DMS 273 treated with DMSO at 0.1 percent for 48 hours (cell line): ENCODE results near the gene EXOC3L2.
A peak's percentile ranks its signal among the peaks of the same experiment; 100 is the strongest.
"Not testable (repeated sequence)": the region's sequence is repeated elsewhere in the genome, so short reads cannot be mapped to it uniquely, and the experiment has no call there.

Source experiments
- DNase-seq: peaks from one replicate; lab custom pipeline; 2025; lab: John Stamatoyannopoulos, UW

EXOC3L2 gene

GRCh38 chr19:45255611-45256157 lies 10.5 kb upstream of the EXOC3L2 start:
- DNase-seq = no peak

DNA sequence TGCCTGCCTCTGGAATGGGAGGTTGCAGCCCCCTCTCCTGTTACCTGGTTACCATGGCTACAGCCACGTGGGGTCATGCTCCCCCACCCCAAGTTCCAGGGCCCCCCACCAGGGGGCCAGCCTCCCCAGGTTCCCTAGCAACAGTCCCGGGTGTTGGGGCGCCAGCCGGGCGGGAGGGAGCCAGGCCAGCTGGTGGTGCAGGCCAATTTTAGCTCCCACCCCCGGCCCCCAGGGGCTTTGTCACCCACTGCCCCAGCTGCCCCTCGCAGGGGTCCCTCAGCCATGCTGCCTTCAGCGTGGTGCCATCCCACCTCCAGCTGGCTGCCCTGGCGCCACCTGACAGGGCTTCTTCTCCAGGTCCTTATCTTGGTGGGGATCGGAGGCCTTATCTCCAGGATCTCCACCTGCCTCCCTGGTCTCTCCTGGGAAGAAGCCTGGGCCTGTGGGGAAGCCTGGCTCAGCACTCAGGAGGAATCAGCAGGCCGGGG lies 8.9 kb upstream of the EXOC3L2 start:
- no peak for DNase-seq

DNA sequence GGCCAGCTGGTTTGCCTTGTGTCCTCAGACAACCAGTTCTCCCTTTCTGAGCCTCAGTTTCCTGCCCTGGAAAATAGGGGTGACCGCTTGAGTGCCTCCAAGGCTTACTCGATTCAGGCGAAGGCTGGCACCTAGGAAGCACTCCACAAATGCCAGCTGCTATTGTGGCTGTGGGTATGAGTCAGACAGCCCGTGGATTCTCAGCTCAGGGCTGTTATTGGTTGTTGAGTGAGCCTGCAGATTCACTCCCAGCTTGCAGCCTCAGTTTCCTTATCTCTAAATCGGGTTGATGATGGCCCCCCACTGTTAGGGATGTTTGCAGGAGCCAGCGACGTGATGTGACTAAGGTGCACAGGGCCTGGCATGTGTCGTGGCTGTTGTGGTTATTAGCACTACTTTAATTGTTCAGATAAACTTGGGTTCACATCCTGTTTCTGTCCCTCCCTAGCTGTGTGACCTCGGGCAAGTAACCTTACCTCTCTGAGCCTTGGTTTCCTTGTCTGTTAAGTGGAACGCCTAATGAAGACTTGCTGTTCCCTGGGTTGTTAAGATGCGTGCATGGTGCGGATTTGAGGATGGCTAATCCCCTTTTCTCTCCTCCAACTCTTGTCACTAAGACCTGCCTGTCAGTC lies 8.3 kb upstream of the EXOC3L2 start:
- no peak for DNase-seq

DNA sequence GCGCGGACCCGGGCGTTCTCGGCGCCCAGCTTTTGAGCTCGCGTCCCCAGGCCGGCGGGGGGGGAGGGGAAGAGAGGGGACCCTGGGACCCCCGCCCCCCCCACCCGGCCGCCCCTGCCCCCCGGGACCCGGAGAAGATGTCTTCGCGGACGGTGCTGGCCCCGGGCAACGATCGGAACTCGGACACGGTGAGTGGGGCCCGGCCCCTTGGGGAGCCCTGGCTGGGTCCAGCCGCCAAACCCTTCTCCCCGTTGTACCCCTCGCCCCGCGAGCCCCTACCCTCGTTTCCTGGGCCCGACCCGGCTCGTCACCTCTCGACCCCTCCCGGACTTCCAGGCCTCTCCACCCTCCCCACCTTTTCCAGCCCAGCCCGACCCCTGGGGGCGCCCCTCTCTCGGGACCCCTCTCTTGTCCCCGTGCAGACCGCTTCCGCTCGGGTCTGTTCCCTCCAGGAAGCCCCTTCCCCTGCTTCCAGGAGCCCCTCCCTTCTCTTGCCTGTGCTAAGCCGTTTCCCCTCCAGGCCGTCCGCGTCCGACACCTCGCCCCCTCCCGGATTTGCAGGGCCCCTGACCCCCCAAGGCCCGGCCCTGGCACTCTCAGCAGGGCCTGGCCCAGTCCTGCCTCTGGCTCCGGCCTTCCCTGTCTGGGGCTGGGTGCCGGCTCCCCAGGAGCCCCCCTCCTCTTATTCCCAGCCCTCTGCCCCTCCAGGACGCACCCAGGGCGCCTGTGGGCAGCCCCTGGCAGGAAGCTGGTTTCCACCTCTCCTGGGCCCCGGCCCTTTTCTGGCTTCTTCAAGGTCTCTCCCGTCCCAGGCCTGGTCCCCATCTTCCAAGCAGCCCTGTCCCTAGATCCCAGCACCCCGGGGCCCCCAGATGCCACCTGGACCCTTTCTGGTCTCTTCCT lies 6.5 kb upstream of the EXOC3L2 start:
- DNase-seq = no peak

GRCh38 chr19:45250832-45251451 lies 5.7 kb upstream of the EXOC3L2 start, which contains the start of gene MARK4:
TSS of gene MARK4 (plus strand) at chr19:45251271. CDS start at chr19:45251589, 318 bp downstream.
- DNase-seq = peak; percentile 51

GRCh38 chr19:45250216-45250831 lies 5.1 kb upstream of the EXOC3L2 start:
- no peak for DNase-seq

GRCh38 chr19:45249261-45250033 lies 4.2 kb upstream of the EXOC3L2 start:
- DNase-seq = no peak

DNA sequence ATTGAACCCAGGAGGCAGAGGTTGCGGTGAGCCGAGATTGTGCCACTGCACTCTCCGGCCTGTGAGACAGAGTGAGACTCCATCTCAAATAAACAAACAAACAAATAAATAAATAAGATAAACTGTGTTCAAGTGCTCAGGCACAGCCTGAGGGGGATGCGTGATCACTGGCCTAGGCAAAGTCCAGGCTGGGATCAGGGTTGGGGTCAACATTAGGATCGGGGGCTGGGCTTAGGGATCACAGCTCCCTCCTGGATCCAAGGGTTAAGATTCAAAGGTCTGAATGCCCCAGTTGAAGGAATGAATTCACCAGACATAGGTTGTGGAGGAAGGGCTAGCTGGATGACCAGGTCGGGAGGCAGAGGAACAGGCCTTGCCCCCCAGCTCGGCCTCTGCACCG lies 1.9 kb upstream of the EXOC3L2 start:
- DNase-seq = no peak

- no peak for DNase-seq
Observed at GRCh38 chr19:45245826-45246225, 619 bp upstream of the EXOC3L2 start.

DNA sequence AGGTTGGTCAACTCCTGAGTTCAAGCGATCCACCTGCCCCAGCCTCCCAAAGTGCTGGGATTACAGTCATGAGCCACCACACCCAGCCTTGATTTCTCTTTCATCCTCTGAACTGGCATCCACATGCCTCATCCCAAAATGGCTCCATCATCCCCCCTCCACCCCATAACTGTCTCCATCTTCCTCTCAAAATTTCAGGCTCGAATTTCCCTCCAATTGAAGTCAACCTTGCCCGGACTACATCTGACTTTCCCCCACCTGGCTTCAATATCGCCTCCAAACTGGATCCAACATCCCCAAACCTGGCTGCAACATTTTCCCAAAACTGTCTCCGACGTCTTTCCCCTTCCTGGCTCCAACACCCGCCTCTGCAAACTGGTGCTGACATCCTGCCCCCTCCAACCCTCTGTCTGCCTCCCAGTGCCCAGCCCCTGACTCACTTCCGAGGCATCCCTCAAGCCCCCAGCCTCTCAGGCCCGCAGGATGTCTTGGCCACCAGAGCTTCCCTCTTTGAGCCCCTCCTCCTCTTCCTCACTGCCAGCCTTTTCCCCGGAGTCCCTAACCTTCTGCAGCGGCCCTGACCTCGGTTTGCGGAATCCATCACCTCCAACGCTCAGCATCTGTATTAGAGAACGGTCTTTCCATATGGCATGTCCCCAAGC lies 943 bp downstream of the EXOC3L2 start:
- no peak for DNase-seq

GRCh38 chr19:45243144-45243732 lies 2.0 kb downstream of the EXOC3L2 start:
- DNase-seq = no peak

DNA sequence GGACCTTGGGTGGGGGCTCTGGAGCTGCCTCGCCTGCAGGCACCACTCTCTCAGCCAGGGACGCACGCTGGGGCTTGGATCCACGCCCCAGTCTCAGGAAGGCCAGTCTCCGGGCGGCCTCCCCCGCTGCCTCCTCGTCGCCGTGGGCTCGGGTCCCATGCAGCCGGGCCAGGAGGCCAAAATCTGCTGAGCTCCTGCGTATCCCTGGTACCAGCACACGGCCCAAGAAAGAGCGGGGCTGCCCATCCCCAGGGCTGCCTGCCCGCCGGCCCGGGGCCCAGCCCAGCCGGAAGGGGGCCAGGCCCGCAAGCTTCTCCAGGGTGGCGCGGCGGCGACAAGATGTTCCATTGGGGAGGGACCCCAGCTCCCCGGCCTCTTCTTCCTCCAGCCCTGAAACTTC lies 6.7 kb downstream of the EXOC3L2 start:
- no peak for DNase-seq

GRCh38 chr19:45235485-45235884 lies 9.7 kb downstream of the EXOC3L2 start:
- no peak for DNase-seq

DNA sequence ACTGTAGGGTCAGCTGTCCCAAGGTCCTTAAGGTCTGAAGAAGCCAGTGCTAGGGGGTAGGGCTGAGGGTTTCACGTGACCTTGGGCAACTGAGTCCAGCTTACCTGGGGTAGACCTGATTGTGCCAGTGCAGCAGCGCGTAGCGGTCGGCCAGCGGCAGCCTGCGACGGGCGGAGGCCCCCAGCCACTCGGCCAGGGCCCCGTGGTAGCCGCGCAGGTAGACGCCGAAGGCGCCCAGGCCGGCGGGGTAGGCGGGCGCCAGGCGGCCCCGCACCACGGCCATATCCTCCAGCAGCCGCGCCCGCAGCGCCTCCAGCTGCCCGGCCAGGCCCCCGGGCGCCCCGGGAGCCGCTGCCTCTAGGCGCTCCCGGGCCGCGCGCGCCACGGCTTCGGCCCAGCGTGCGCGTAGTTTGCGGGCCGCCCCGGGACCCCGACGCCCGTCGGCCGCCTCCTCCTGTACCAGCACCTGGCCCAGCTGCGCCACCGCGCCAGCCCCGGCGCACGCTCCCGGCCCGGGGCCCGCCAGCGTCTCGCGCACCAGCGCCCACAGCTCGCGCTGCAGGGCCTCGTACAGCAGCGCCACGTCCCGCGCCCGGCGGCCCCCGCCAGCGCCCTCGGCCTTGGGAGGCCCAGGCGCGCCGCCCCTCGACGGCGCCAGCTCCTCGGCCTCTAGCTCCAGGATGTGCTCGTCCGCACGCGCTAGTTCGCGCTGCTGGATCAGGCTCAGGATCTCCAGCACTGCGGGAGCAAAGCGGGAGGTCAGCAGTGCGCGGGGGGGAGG lies 10.9 kb downstream of the EXOC3L2 start:
- DNase-seq = no peak

GRCh38 chr19:45231891-45232290 lies 13.3 kb downstream of the EXOC3L2 start:
- DNase-seq = no peak

DNA sequence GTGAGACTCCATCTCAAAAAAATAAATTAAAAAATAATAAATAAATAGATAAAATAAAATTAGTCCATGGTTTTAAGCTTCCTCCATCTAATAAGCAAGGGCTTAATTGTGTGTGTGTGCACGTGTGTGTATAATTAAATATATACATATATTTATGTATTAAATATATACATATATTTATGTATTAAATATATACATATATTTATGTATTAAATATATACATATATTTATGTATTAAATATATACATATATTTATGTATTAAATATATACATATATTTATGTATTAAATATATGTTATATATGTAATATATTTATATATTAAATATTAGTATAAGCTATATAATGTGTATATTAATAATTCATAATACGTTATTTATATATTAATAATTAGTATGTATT lies 16.2 kb downstream of the EXOC3L2 start:
- not testable (repeated sequence) for DNase-seq

DNA sequence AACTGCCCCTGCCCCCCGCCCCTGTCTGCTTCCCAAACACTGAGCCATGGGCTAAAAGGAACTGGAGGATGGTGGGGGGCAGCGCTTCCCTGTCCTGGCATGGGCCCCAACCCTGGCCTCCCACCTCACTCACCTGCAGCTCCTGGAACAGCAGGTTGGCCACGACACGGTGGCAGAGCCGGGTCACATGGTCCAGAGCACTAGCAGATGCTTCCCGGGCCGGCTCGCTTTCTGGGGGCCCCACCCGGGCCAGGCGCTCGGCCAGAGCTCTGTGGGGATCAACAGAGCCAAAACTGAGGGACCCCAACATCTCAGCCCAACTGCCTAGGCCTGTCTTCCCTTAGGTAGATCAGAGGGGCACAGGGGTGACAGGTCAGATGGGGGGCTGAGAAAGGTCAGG lies 20.6 kb downstream of the EXOC3L2 start:
- DNase-seq = no peak

GRCh38 chr19:45223879-45224278 lies 21.3 kb downstream of the EXOC3L2 start:
- no peak for DNase-seq

DNA sequence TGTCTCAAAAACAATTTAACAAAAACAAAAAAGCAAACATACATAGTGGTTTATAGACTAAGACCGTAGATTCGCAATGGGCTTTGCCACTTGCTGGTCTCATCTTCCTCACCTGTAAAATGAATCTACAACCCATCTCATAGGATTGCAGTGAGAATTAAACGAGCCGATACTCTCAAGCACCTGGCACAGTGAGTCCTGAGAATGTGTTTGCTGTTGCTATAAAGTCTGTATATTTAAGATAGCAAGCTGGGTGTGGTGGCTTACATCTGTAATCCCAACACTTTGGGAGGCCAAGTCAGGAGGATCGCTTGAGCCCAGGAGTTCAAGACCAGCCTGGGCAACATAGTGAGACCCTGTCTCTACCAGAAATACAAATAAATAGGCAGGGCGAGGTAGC lies 22.5 kb downstream of the EXOC3L2 start:
- no peak for DNase-seq
